ENCODE measurements around the gene SETD3. TPM values are rescaled to one million over a fixed set of nuclear protein-coding genes. Genes with fewer than 3 reads are reported as not detected.
A peak's percentile ranks its signal among the peaks of the same experiment; 100 is the strongest.

The SETD3 gene
- total and polyA plus RNA-seq, 2 experiments from 2014 or later, result 43.3 to 54.6 TPM

- H3K4me3 ChIP-seq, result no peak overlapping the region
- no peak overlapping the region for H2AFZ ChIP-seq
- TF ChIP-seq EZH2phosphoT487 (IDR thresholded peaks at IDR 0.05; ENCODE audit: insufficient read depth, low read depth) (no peak), EZH2 (IDR thresholded peaks at IDR 0.05; ENCODE audit: insufficient read depth, poor library complexity, severe bottlenecking) (no peak)
- 91% methylated on average over 15 to 16 of the region's 16 CpGs for WGBS, 2 experiments (ENCODE audit: low coverage in 1 of 2, low lambda C conversion rate in 2 of 2, missing lambda C conversion rate in 2 of 2)
- no peak overlapping the region for H3K27ac ChIP-seq
- no peaks in the 10 kb centered on the region for H3K79me2 ChIP-seq (ENCODE audit: insufficient read depth)
- no peaks in the 10 kb centered on the region for H3K9me2 ChIP-seq (ENCODE audit: insufficient read depth)
- H4K20me1 ChIP-seq (ENCODE audit: insufficient read depth), result no peaks in the 10 kb centered on the region
- no peak overlapping the region for H3K9ac ChIP-seq
- DNase-seq, result no peak
- peaks cover 14% of the 10 kb centered on the region; the same call in 1 of the 2 replicates for H3F3A ChIP-seq (ENCODE audit: insufficient read depth)
- no peaks in the 10 kb centered on the region for H3K9me3 ChIP-seq (ENCODE audit: low read depth)
- H3K27me3 ChIP-seq (replicated peaks; ENCODE audit: insufficient read depth), result no peaks in the 10 kb centered on the region
- H3K36me3 ChIP-seq (ENCODE audit: low read depth), result peaks cover 6% of the 10 kb centered on the region; the same call in 1 of the 2 replicates
- peaks cover 15% of the 10 kb centered on the region for H3K4me1 ChIP-seq (ENCODE audit: insufficient read depth)
- no peak overlapping the region for H3K4me2 ChIP-seq (ENCODE audit: unreplicated experiment)
- in situ Hi-C loops (cut with MboI), result no loop called here
Observed at GRCh38 chr14:99512571-99513182, 32.0 kb upstream of the SETD3 start.

GRCh38 chr14:99512110-99512449 is 31.4 kb upstream of the SETD3 start:
- H3K4me1 ChIP-seq (ENCODE audit: insufficient read depth), result peaks cover 15% of the 10 kb centered on the region
- no peak overlapping the region for H2AFZ ChIP-seq
- no peak overlapping the region for H3K9ac ChIP-seq
- no peaks in the 10 kb centered on the region for H3K9me3 ChIP-seq (ENCODE audit: low read depth)
- H3K27ac ChIP-seq, result peak overlapping the region; percentile 41
- H3K27me3 ChIP-seq (replicated peaks; ENCODE audit: insufficient read depth), result no peaks in the 10 kb centered on the region
- 72 to 77% methylated on average over 10 of the region's 10 CpGs for WGBS, 2 experiments (ENCODE audit: low coverage in 1 of 2, low lambda C conversion rate in 2 of 2, missing lambda C conversion rate in 2 of 2)
- H4K20me1 ChIP-seq (ENCODE audit: insufficient read depth), result no peaks in the 10 kb centered on the region
- H3K79me2 ChIP-seq (ENCODE audit: insufficient read depth), result no peaks in the 10 kb centered on the region
- no peak overlapping the region for H3K4me3 ChIP-seq
- in situ Hi-C loops (cut with MboI), result no loop called here
- peaks cover 14% of the 10 kb centered on the region; the same call in 1 of the 2 replicates for H3F3A ChIP-seq (ENCODE audit: insufficient read depth)
- peaks cover 12% of the 10 kb centered on the region for H3K36me3 ChIP-seq (ENCODE audit: low read depth)
- TF ChIP-seq EZH2 (IDR thresholded peaks at IDR 0.05; ENCODE audit: insufficient read depth, poor library complexity, severe bottlenecking) (no peak), EZH2phosphoT487 (IDR thresholded peaks at IDR 0.05; ENCODE audit: insufficient read depth, low read depth) (no peak)
- H3K4me2 ChIP-seq (ENCODE audit: unreplicated experiment), result no peak overlapping the region
- H3K9me2 ChIP-seq (ENCODE audit: insufficient read depth), result no peaks in the 10 kb centered on the region
- DNase-seq, result no peak

GRCh38 chr14:99511421-99512109 is 30.9 kb upstream of the SETD3 start:
- Histone ChIP-seq H2AFZ (no peak overlapping the region), H3K9me2 (ENCODE audit: insufficient read depth) (no peaks in the 10 kb centered on the region), H3K79me2 (ENCODE audit: insufficient read depth) (no peaks in the 10 kb centered on the region), H4K20me1 (ENCODE audit: insufficient read depth) (no peaks in the 10 kb centered on the region), H3K27me3 (replicated peaks; ENCODE audit: insufficient read depth) (no peaks in the 10 kb centered on the region), H3K9me3 (ENCODE audit: low read depth) (no peaks in the 10 kb centered on the region), H3K27ac (peak overlapping the region; percentile 41), H3K9ac (peak overlapping the region; percentile 35; the same call in 1 of the 2 replicates), H3K4me3 (no peak overlapping the region), H3K36me3 (ENCODE audit: low read depth) (peaks cover 15% of the 10 kb centered on the region), H3K4me1 (ENCODE audit: insufficient read depth) (peaks cover 15% of the 10 kb centered on the region), H3F3A (ENCODE audit: insufficient read depth) (peaks cover 14% of the 10 kb centered on the region; the same call in 1 of the 2 replicates), H3K4me2 (ENCODE audit: unreplicated experiment) (no peak overlapping the region)
- TF ChIP-seq EZH2 (IDR thresholded peaks at IDR 0.05; ENCODE audit: insufficient read depth, poor library complexity, severe bottlenecking) (no peak), EZH2phosphoT487 (IDR thresholded peaks at IDR 0.05; ENCODE audit: insufficient read depth, low read depth) (no peak)
- in situ Hi-C loops (cut with MboI), result no loop called here
- peak; percentile 47 for DNase-seq
- WGBS, 2 experiments (ENCODE audit: low coverage in 1 of 2, low lambda C conversion rate in 2 of 2, missing lambda C conversion rate in 2 of 2), result 42 to 53% methylated on average over 12 of the region's 12 CpGs

GRCh38 chr14:99510556-99511139 is 30.0 kb upstream of the SETD3 start:
- no peak overlapping the region for H3K9ac ChIP-seq
- H4K20me1 ChIP-seq (ENCODE audit: insufficient read depth), result no peaks in the 10 kb centered on the region
- H3K27ac ChIP-seq, result no peak overlapping the region
- H3K4me2 ChIP-seq (ENCODE audit: unreplicated experiment), result no peak overlapping the region
- no peak overlapping the region for H3K4me3 ChIP-seq
- no peaks in the 10 kb centered on the region for H3K9me3 ChIP-seq (ENCODE audit: low read depth)
- no peak overlapping the region for H2AFZ ChIP-seq
- no peaks in the 10 kb centered on the region for H3K9me2 ChIP-seq (ENCODE audit: insufficient read depth)
- 48 to 65% methylated on average over 7 to 15 of the region's 15 CpGs for WGBS, 2 experiments (ENCODE audit: low coverage in 1 of 2, low lambda C conversion rate in 2 of 2, missing lambda C conversion rate in 2 of 2)
- in situ Hi-C loops (cut with MboI), result no loop called here
- H3K79me2 ChIP-seq (ENCODE audit: insufficient read depth), result no peaks in the 10 kb centered on the region
- H3F3A ChIP-seq (ENCODE audit: insufficient read depth), result peaks cover 14% of the 10 kb centered on the region; the same call in 1 of the 2 replicates
- no peak for DNase-seq
- H3K4me1 ChIP-seq (ENCODE audit: insufficient read depth), result peaks cover 15% of the 10 kb centered on the region
- H3K36me3 ChIP-seq (ENCODE audit: low read depth), result peaks cover 22% of the 10 kb centered on the region
- TF ChIP-seq EZH2phosphoT487 (IDR thresholded peaks at IDR 0.05; ENCODE audit: insufficient read depth, low read depth) (no peak), EZH2 (IDR thresholded peaks at IDR 0.05; ENCODE audit: insufficient read depth, poor library complexity, severe bottlenecking) (no peak)
- H3K27me3 ChIP-seq (replicated peaks; ENCODE audit: insufficient read depth), result no peaks in the 10 kb centered on the region

All from GM23248 (cell line).